ENCODE data around the gene TM6SF1.

TM6SF1 gene

DNA sequence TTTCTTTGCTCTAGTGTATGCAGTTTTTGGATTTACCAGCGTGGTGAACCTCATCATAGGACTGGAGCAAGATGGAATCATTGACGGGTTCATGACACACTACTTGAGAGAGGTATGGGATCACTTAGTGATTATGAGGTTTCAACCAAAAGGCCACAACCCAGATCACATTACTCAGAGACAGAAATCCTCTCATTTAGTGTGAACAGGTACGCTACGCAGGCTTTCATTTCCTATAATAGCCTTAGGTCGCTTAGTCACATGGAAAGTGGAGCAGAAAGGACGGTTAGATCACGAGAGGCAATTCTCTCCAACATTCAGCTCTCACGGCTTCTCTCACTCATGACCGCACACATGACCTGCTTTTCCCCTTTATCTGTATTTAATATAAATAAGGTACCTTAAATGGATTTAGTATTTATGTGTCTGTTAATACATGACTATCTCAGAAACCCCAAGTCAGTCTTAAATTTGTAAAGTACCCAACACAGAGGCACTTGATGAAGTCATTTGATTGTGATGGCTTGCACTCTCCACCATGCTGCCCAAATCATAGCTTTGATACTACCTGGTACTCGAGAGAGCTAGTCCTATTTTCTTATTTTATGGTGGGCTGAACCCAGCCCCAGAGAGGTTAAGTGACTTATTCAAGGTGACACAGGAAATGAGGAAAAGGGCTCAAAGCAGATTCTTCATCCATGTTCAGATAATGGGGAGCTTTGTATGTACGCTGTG is 8.6 kb downstream of the TM6SF1 start:
- no peak overlapping the region for H3K27ac ChIP-seq (replicated peaks; ENCODE audit: low read length)
- H3K14ac ChIP-seq (ENCODE audit: low read length), result no peak overlapping the region
- no peak overlapping the region for H2BK12ac ChIP-seq (ENCODE audit: low read length)
- no peak overlapping the region for H2BK120ac ChIP-seq (ENCODE audit: low read depth, low read length)
- no peak overlapping the region for H2AFZ ChIP-seq (ENCODE audit: low read length)
- H3K4me1 ChIP-seq (ENCODE audit: control insufficient read depth in 2 of 2, insufficient read depth in 1 of 2, low read depth in 1 of 2, low read length in 2 of 2), result peaks cover 0 to 3% of the 10 kb centered on the region in 2 donors
- H3K4ac ChIP-seq (ENCODE audit: low read length), result no peak overlapping the region
- H3K9ac ChIP-seq (ENCODE audit: low read depth, low read length, poor library complexity), result no peak overlapping the region
- H4K8ac ChIP-seq (ENCODE audit: low read depth, low read length), result no peak overlapping the region
- no peak overlapping the region for H2BK15ac ChIP-seq (ENCODE audit: low read length)
- H3K36me3 ChIP-seq (replicated peaks in 1 of 2; ENCODE audit: control insufficient read depth in 2 of 2, insufficient read depth in 2 of 2, low read length in 2 of 2), result peaks cover 1 to 14% of the 10 kb centered on the region in 2 donors
- WGBS, 2 donors (ENCODE audit: extremely low coverage in 2 of 2, insufficient read length in 2 of 2, insufficient replicate concordance in 1 of 2), result no CpG with 5 or more reads among the region's 11 CpGs
- no peak for DNase-seq (ENCODE audit: low spot score)
- H4K91ac ChIP-seq (ENCODE audit: low read depth, low read length, poor library complexity), result no peak overlapping the region
- no peaks in the 10 kb centered on the region for H3K79me1 ChIP-seq (ENCODE audit: low read depth, low read length)
- no peak overlapping the region for H3K23ac ChIP-seq (ENCODE audit: low read depth, low read length, poor library complexity)
- H3K4me2 ChIP-seq (ENCODE audit: insufficient read depth, low read length, poor library complexity, severe bottlenecking), result no peak overlapping the region
- H2AK5ac ChIP-seq (ENCODE audit: low read depth, low read length), result no peak overlapping the region
- H3K27me3 ChIP-seq (ENCODE audit: control insufficient read depth in 3 of 3, insufficient read depth in 3 of 3, low read depth in 1 of 3, low read length in 3 of 3), result no peaks in the 10 kb centered on the region
- no peak overlapping the region for H3K18ac ChIP-seq (ENCODE audit: low read length)
- H2BK5ac ChIP-seq (ENCODE audit: low read length), result no peak overlapping the region
- H3K4me3 ChIP-seq (ENCODE audit: low read length in 2 of 2), result no peak overlapping the region
- H3K9me3 ChIP-seq (replicated peaks in 1 of 2; ENCODE audit: control insufficient read depth in 2 of 2, insufficient read depth in 1 of 2, low read depth in 1 of 2, low read length in 2 of 2), result peaks cover 0 to 2% of the 10 kb centered on the region in 2 donors

DNA sequence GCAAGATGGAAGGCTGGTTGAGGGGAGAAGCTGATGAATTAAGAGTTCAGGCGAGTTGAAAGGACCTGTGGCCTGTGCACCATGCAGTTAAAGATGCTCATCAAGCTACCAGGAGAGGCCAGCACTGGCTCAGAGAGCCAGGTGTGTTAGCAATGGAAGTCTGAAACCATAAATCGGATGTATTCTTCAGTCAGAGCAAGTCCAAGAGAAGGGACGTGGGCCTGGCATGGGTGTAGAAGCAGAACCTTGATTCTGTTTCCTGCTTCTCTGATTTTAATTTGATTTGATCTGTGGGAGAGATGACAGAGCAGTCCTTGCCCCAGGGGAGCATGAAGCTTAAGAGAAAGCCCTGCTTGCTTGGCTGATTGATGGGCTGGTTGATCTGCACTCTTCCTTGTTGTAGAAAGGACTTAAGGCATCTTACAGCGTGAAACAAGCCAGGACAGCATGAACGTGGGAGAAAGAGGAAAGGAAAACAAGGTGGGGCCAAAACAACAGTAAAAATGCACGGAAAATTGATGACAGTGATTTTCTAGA is 10.9 kb downstream of the TM6SF1 start:
- no peak overlapping the region for H2AFZ ChIP-seq (ENCODE audit: low read length)
- no peak overlapping the region for H3K4me3 ChIP-seq (ENCODE audit: low read length in 2 of 2)
- H2BK12ac ChIP-seq (ENCODE audit: low read length), result no peak overlapping the region
- no peak overlapping the region for H3K9ac ChIP-seq (ENCODE audit: low read depth, low read length, poor library complexity)
- no peak overlapping the region for H3K23ac ChIP-seq (ENCODE audit: low read depth, low read length, poor library complexity)
- H3K27me3 ChIP-seq (ENCODE audit: control insufficient read depth in 3 of 3, insufficient read depth in 3 of 3, low read depth in 1 of 3, low read length in 3 of 3), result no peaks in the 10 kb centered on the region
- no peak overlapping the region for H3K18ac ChIP-seq (ENCODE audit: low read length)
- H3K27ac ChIP-seq (replicated peaks; ENCODE audit: low read length), result no peak overlapping the region
- no peak overlapping the region for H2BK15ac ChIP-seq (ENCODE audit: low read length)
- H4K8ac ChIP-seq (ENCODE audit: low read depth, low read length), result no peak overlapping the region
- H3K4me1 ChIP-seq (ENCODE audit: control insufficient read depth in 2 of 2, insufficient read depth in 1 of 2, low read depth in 1 of 2, low read length in 2 of 2), result peaks cover 0 to 1% of the 10 kb centered on the region in 2 donors
- H2AK5ac ChIP-seq (ENCODE audit: low read depth, low read length), result no peak overlapping the region
- no peak overlapping the region for H2BK5ac ChIP-seq (ENCODE audit: low read length)
- H3K79me1 ChIP-seq (ENCODE audit: low read depth, low read length), result no peaks in the 10 kb centered on the region
- no peak overlapping the region for H3K4ac ChIP-seq (ENCODE audit: low read length)
- no peak overlapping the region for H3K4me2 ChIP-seq (ENCODE audit: insufficient read depth, low read length, poor library complexity, severe bottlenecking)
- peaks cover 1 to 18% of the 10 kb centered on the region in 2 donors for H3K36me3 ChIP-seq (replicated peaks in 1 of 2; ENCODE audit: control insufficient read depth in 2 of 2, insufficient read depth in 2 of 2, low read length in 2 of 2)
- H4K91ac ChIP-seq (ENCODE audit: low read depth, low read length, poor library complexity), result no peak overlapping the region
- no peak overlapping the region for H3K14ac ChIP-seq (ENCODE audit: low read length)
- no peak for DNase-seq (ENCODE audit: low spot score)
- H2BK120ac ChIP-seq (ENCODE audit: low read depth, low read length), result no peak overlapping the region
- H3K9me3 ChIP-seq (replicated peaks in 1 of 2; ENCODE audit: control insufficient read depth in 2 of 2, insufficient read depth in 1 of 2, low read depth in 1 of 2, low read length in 2 of 2), result no peaks in the 10 kb centered on the region
- WGBS, 2 donors (ENCODE audit: extremely low coverage in 2 of 2, insufficient read length in 2 of 2, insufficient replicate concordance in 1 of 2), result no CpG with 5 or more reads among the region's 6 CpGs

- Histone ChIP-seq H3K36me3 (replicated peaks in 1 of 2; ENCODE audit: control insufficient read depth in 2 of 2, insufficient read depth in 2 of 2, low read length in 2 of 2) (peaks cover 1 to 18% of the 10 kb centered on the region in 2 donors), H4K8ac (ENCODE audit: low read depth, low read length) (no peak overlapping the region), H3K9me3 (replicated peaks in 1 of 2; ENCODE audit: control insufficient read depth in 2 of 2, insufficient read depth in 1 of 2, low read depth in 1 of 2, low read length in 2 of 2) (no peaks in the 10 kb centered on the region), H4K91ac (ENCODE audit: low read depth, low read length, poor library complexity) (no peak overlapping the region), H3K4me3 (ENCODE audit: low read length in 2 of 2) (no peak overlapping the region), H2BK12ac (ENCODE audit: low read length) (no peak overlapping the region), H3K27me3 (ENCODE audit: control insufficient read depth in 3 of 3, insufficient read depth in 3 of 3, low read depth in 1 of 3, low read length in 3 of 3) (no peaks in the 10 kb centered on the region), H3K79me1 (ENCODE audit: low read depth, low read length) (no peaks in the 10 kb centered on the region), H3K9ac (ENCODE audit: low read depth, low read length, poor library complexity) (no peak overlapping the region), H3K14ac (ENCODE audit: low read length) (no peak overlapping the region), H3K23ac (ENCODE audit: low read depth, low read length, poor library complexity) (no peak overlapping the region), H3K4me1 (ENCODE audit: control insufficient read depth in 2 of 2, insufficient read depth in 1 of 2, low read depth in 1 of 2, low read length in 2 of 2) (peaks cover 0 to 1% of the 10 kb centered on the region in 2 donors), H3K18ac (ENCODE audit: low read length) (no peak overlapping the region), H3K27ac (replicated peaks; ENCODE audit: low read length) (no peak overlapping the region), H3K4me2 (ENCODE audit: insufficient read depth, low read length, poor library complexity, severe bottlenecking) (no peak overlapping the region), H2AFZ (ENCODE audit: low read length) (no peak overlapping the region), H2BK5ac (ENCODE audit: low read length) (no peak overlapping the region), H2BK15ac (ENCODE audit: low read length) (no peak overlapping the region), H3K4ac (ENCODE audit: low read length) (no peak overlapping the region), H2BK120ac (ENCODE audit: low read depth, low read length) (no peak overlapping the region), H2AK5ac (ENCODE audit: low read depth, low read length) (no peak overlapping the region)
- WGBS, 2 donors (ENCODE audit: extremely low coverage in 2 of 2, insufficient read length in 2 of 2, insufficient replicate concordance in 1 of 2), result no CpG with 5 or more reads among the region's 4 CpGs
- DNase-seq (ENCODE audit: low spot score), result no peak
Measured at GRCh38 chr15:83118968-83119367, 11.5 kb downstream of the TM6SF1 start.

GRCh38 chr15:83119968-83120581 is 12.6 kb downstream of the TM6SF1 start:
- H4K8ac ChIP-seq (ENCODE audit: low read depth, low read length), result no peak overlapping the region
- H2AK5ac ChIP-seq (ENCODE audit: low read depth, low read length), result no peak overlapping the region
- H3K27me3 ChIP-seq (ENCODE audit: control insufficient read depth in 3 of 3, insufficient read depth in 3 of 3, low read depth in 1 of 3, low read length in 3 of 3), result no peaks in the 10 kb centered on the region
- no peaks in the 10 kb centered on the region for H3K4me1 ChIP-seq (ENCODE audit: control insufficient read depth in 2 of 2, insufficient read depth in 1 of 2, low read depth in 1 of 2, low read length in 2 of 2)
- WGBS, 2 donors (ENCODE audit: extremely low coverage in 2 of 2, insufficient read length in 2 of 2, insufficient replicate concordance in 1 of 2), result no CpG with 5 or more reads among the region's 9 CpGs
- H3K23ac ChIP-seq (ENCODE audit: low read depth, low read length, poor library complexity), result no peak overlapping the region
- H2BK12ac ChIP-seq (ENCODE audit: low read length), result no peak overlapping the region
- H2BK15ac ChIP-seq (ENCODE audit: low read length), result no peak overlapping the region
- no peak overlapping the region for H3K9ac ChIP-seq (ENCODE audit: low read depth, low read length, poor library complexity)
- no peak overlapping the region for H3K14ac ChIP-seq (ENCODE audit: low read length)
- H3K18ac ChIP-seq (ENCODE audit: low read length), result no peak overlapping the region
- DNase-seq (ENCODE audit: low spot score), result no peak
- H3K36me3 ChIP-seq (replicated peaks in 1 of 2; ENCODE audit: control insufficient read depth in 2 of 2, insufficient read depth in 2 of 2, low read length in 2 of 2), result peaks cover 1 to 10% of the 10 kb centered on the region in 2 donors
- no peak overlapping the region for H4K91ac ChIP-seq (ENCODE audit: low read depth, low read length, poor library complexity)
- no peaks in the 10 kb centered on the region for H3K79me1 ChIP-seq (ENCODE audit: low read depth, low read length)
- H3K4ac ChIP-seq (ENCODE audit: low read length), result no peak overlapping the region
- no peak overlapping the region for H3K27ac ChIP-seq (replicated peaks; ENCODE audit: low read length)
- H2AFZ ChIP-seq (ENCODE audit: low read length), result no peak overlapping the region
- no peak overlapping the region for H3K4me3 ChIP-seq (ENCODE audit: low read length in 2 of 2)
- no peak overlapping the region for H2BK120ac ChIP-seq (ENCODE audit: low read depth, low read length)
- no peak overlapping the region for H3K4me2 ChIP-seq (ENCODE audit: insufficient read depth, low read length, poor library complexity, severe bottlenecking)
- H2BK5ac ChIP-seq (ENCODE audit: low read length), result no peak overlapping the region
- H3K9me3 ChIP-seq (replicated peaks in 1 of 2; ENCODE audit: control insufficient read depth in 2 of 2, insufficient read depth in 1 of 2, low read depth in 1 of 2, low read length in 2 of 2), result no peaks in the 10 kb centered on the region
